Measurements from ENCODE around the gene DET1.

The DET1 gene

DNA sequence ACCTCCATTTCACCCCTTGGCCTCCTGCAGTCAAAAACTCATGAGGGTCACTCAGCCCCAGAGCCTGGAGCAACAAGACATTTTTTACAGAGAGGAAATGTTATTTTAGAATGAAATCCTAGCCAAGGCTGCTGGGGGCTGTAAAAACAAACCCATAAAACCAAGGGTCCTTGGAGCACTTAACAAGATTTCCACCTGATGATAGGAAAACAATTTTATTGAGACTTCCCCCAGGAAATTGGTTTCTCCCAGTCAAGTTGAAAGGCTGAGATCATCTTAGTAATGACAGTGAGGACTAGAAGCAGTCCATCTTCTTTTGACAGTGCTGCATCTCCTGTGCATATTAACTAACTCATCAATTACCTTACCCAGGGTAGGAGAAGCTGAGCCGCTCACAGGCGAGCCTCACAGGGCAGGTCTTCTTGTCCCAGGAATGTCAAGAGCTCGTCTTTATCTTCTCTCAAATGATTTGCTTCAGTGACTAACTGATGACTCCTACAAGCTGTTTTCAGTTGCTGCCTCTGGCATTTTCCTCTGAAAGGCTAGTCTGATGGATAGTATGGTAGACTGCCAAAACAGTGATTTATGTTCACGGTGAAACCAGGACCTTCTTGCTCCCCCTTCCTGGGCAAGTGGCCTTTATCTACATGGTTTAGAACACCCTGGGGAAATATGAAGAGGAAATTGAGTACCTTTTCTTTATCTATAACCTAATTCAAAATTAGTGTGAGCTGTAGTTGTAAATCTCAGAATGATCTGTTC, 40.1 kb upstream of the DET1 start:
- no peak overlapping the region for H3K27ac ChIP-seq (ENCODE audit: low read depth, low read length)
- peaks cover 5% of the 10 kb centered on the region; the same call in 1 of the 2 replicates for H3K27me3 ChIP-seq (ENCODE audit: control insufficient read depth, low read length)
- TF ChIP-seq CTCF (IDR thresholded peaks at IDR 0.05; ENCODE audit: low read depth, low read length, poor library complexity, severe bottlenecking) (no peak), EZH2phosphoT487 (IDR thresholded peaks at IDR 0.05; ENCODE audit: borderline replicate concordance, low read length) (no peak)

GRCh38 chr15:88580532-88580931, 34.1 kb upstream of the DET1 start:
- H3K79me2 ChIP-seq (ENCODE audit: control insufficient read depth, low read length) = no peaks in the 10 kb centered on the region
- no peaks in the 10 kb centered on the region for H3K9me2 ChIP-seq (replicated peaks; ENCODE audit: control insufficient read depth, low read length)
- no peaks in the 10 kb centered on the region for H3F3A ChIP-seq (ENCODE audit: control insufficient read depth, insufficient read depth)
- H4K20me1 ChIP-seq (ENCODE audit: control insufficient read depth, insufficient read depth, low read depth, low read length) = no peaks in the 10 kb centered on the region
- H3K4me2 ChIP-seq (ENCODE audit: low read length) = no peak overlapping the region
- peaks cover 8% of the 10 kb centered on the region; the same call in 1 of the 2 replicates for H3K27me3 ChIP-seq (ENCODE audit: control insufficient read depth, low read length)
- no peaks in the 10 kb centered on the region for H3K9me3 ChIP-seq (ENCODE audit: control insufficient read depth, insufficient read depth, low read length)
- H3K36me3 ChIP-seq (ENCODE audit: control insufficient read depth, low read length) = no peaks in the 10 kb centered on the region
- H3K27ac ChIP-seq (ENCODE audit: low read depth, low read length) = no peak overlapping the region
- no peaks in the 10 kb centered on the region for H3K4me1 ChIP-seq (ENCODE audit: control insufficient read depth, low read length)
- TF ChIP-seq CTCF (IDR thresholded peaks at IDR 0.05; ENCODE audit: low read depth, low read length, poor library complexity, severe bottlenecking) (no peak), EZH2phosphoT487 (IDR thresholded peaks at IDR 0.05; ENCODE audit: borderline replicate concordance, low read length) (no peak)
- H3K4me3 ChIP-seq (ENCODE audit: low read length) = no peak overlapping the region

More for the DNA sequence above, 40.1 kb upstream of the DET1 start:
- H3K79me2 ChIP-seq (ENCODE audit: control insufficient read depth, low read length) = no peaks in the 10 kb centered on the region
- no peaks in the 10 kb centered on the region for H3K9me3 ChIP-seq (ENCODE audit: control insufficient read depth, insufficient read depth, low read length)
- H3F3A ChIP-seq (ENCODE audit: control insufficient read depth, insufficient read depth) = no peaks in the 10 kb centered on the region
- H3K4me2 ChIP-seq (ENCODE audit: low read length) = no peak overlapping the region
- no peaks in the 10 kb centered on the region for H3K4me1 ChIP-seq (ENCODE audit: control insufficient read depth, low read length)
- no peaks in the 10 kb centered on the region for H3K36me3 ChIP-seq (ENCODE audit: control insufficient read depth, low read length)
- H3K4me3 ChIP-seq (ENCODE audit: low read length) = no peak overlapping the region
- no peaks in the 10 kb centered on the region for H4K20me1 ChIP-seq (ENCODE audit: control insufficient read depth, insufficient read depth, low read depth, low read length)
- no peaks in the 10 kb centered on the region for H3K9me2 ChIP-seq (replicated peaks; ENCODE audit: control insufficient read depth, low read length)

DNA sequence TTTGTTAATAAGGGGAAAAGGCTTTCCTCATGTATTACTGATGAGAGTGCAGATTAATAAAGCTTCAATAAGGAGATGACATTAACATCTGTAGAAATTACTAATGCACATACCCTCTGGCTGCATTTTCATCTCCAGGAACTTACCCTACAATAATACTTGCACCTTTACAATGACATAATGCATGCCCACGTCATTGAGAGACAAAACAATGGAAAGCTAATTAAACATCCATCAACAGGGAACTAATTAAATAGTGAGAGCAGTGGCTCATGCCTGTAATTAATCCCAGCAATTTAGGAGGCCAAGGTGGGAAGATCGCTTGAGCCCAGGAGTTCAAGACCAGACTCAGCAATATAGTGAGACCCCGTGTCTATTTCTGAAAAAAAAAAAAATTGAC, 32.8 kb upstream of the DET1 start:
- H3K4me3 ChIP-seq (ENCODE audit: low read length) = no peak overlapping the region
- no peak for TF ChIP-seq EZH2phosphoT487 (IDR thresholded peaks at IDR 0.05; ENCODE audit: borderline replicate concordance, low read length)
- no peak for TF ChIP-seq CTCF (IDR thresholded peaks at IDR 0.05; ENCODE audit: low read depth, low read length, poor library complexity, severe bottlenecking)
- H3K4me2 ChIP-seq (ENCODE audit: low read length) = no peak overlapping the region
- H3K27ac ChIP-seq (ENCODE audit: low read depth, low read length) = no peak overlapping the region
- no peaks in the 10 kb centered on the region for H3K9me2 ChIP-seq (replicated peaks; ENCODE audit: control insufficient read depth, low read length)
- H4K20me1 ChIP-seq (ENCODE audit: control insufficient read depth, insufficient read depth, low read depth, low read length) = no peaks in the 10 kb centered on the region
- peaks cover 13% of the 10 kb centered on the region; the same call in 1 of the 2 replicates for H3K27me3 ChIP-seq (ENCODE audit: control insufficient read depth, low read length)
- H3K79me2 ChIP-seq (ENCODE audit: control insufficient read depth, low read length) = no peaks in the 10 kb centered on the region
- H3K9me3 ChIP-seq (ENCODE audit: control insufficient read depth, insufficient read depth, low read length) = no peaks in the 10 kb centered on the region
- no peaks in the 10 kb centered on the region for H3F3A ChIP-seq (ENCODE audit: control insufficient read depth, insufficient read depth)
- H3K4me1 ChIP-seq (ENCODE audit: control insufficient read depth, low read length) = no peaks in the 10 kb centered on the region
- H3K36me3 ChIP-seq (ENCODE audit: control insufficient read depth, low read length) = no peaks in the 10 kb centered on the region
